Measurements from ENCODE around the gene PARD3.

The PARD3 gene

DNA sequence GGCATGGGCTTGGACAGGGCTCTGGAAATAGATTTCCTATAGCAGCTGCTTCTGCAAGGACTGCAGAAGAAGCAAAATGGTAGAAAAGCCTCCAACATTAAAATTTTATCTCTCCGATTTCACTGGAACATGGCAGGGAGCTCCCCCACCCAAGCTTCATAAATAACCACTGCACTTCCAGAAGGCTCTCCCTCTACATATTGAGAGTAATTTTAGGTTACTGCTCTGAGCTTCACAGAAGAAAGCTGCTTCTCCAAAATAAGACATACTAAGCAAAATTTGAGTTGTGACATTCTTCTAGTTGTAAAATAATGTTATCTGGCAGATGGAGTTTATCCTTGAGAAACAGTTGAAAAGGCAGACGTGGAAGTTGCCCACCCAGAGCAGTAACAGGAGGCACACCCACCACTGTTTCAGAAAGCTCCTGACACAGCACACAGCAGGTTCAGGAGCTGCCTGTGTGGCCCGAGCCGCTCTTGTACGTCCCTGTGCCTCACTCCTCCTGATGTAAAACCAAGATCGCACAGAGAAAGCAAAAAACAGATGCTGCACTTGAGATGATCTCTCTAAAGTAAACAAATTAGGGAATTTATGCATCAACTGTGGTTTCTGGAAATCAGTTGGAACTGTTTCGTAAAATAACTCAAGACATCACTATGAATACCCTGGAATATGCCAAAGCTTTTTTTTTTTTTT, 621.0 kb downstream of the PARD3 start:
- Histone ChIP-seq H3K4me3 (no peak overlapping the region), H3K36me3 (no peaks in the 10 kb centered on the region), H3K27ac (no peak overlapping the region), H3K4me1 (no peaks in the 10 kb centered on the region), H3K27me3 (no peaks in the 10 kb centered on the region), H3K9me3 (no peaks in the 10 kb centered on the region)
- TF ChIP-seq, protein P1, sequence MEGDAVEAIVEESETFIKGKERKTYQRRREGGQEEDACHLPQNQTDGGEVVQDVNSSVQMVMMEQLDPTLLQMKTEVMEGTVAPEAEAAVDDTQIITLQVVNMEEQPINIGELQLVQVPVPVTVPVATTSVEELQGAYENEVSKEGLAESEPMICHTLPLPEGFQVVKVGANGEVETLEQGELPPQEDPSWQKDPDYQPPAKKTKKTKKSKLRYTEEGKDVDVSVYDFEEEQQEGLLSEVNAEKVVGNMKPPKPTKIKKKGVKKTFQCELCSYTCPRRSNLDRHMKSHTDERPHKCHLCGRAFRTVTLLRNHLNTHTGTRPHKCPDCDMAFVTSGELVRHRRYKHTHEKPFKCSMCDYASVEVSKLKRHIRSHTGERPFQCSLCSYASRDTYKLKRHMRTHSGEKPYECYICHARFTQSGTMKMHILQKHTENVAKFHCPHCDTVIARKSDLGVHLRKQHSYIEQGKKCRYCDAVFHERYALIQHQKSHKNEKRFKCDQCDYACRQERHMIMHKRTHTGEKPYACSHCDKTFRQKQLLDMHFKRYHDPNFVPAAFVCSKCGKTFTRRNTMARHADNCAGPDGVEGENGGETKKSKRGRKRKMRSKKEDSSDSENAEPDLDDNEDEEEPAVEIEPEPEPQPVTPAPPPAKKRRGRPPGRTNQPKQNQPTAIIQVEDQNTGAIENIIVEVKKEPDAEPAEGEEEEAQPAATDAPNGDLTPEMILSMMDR (IDR thresholded peaks at IDR 0.05), result no peak
- intact Hi-C loops (cut with DNase I; ENCODE audit: low total_unique reads), result no loop called here
- no peak for DNase-seq

DNA sequence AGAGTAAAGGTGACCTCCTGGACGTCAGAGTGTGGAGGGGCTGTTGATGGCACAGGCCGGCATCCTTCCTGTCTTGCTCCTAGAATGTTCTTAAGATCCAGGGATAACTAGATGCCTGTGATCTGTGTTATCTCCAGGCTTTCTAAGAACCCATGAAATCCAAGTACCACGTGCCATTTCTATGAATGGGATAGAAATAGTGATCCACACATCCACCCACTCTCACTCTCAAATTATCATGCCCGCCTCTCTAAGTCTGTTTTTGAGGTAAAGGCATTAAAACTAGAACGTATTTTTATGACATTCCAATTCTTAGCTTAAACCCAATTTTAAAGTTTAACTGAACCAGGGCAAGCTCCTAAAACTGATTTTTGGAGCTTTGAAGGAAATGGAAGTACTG, 622.5 kb downstream of the PARD3 start:
- Histone ChIP-seq H3K9me3 (no peaks in the 10 kb centered on the region), H3K4me1 (no peaks in the 10 kb centered on the region), H3K27me3 (no peaks in the 10 kb centered on the region), H3K36me3 (no peaks in the 10 kb centered on the region), H3K4me3 (no peak overlapping the region), H3K27ac (no peak overlapping the region)
- intact Hi-C loops (cut with DNase I; ENCODE audit: low total_unique reads), result no loop called here
- DNase-seq, result no peak
- TF ChIP-seq, protein P1 (IDR thresholded peaks at IDR 0.05), result no peak

DNA sequence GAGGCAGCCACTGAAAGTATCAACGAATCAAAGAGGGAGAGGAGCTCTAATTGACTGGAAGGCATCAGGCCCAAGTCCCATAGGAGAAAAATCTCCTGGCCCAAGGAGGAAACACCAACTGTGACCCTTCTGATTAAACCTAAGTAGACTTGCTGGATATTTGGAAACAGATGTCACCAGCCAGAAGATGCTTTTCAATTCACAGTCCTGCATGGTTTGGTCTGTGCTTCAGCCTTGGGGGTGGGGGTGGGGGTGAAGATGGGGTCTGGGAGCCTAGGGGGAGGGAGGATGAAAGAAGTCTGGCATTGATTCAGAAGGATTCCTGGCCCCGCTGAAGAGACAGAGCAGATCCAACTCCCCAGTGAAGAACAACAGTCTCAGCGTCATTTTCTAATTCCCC, 623.7 kb downstream of the PARD3 start:
- no peak for DNase-seq
- TF ChIP-seq, protein P1 (IDR thresholded peaks at IDR 0.05), result no peak
- intact Hi-C loops (cut with DNase I; ENCODE audit: low total_unique reads), result no loop called here
- Histone ChIP-seq H3K9me3 (no peaks in the 10 kb centered on the region), H3K36me3 (no peaks in the 10 kb centered on the region), H3K4me1 (peaks cover 0 to 10% (median 2%) of the 10 kb centered on the region in 4 donors), H3K27ac (no peak overlapping the region), H3K27me3 (no peaks in the 10 kb centered on the region), H3K4me3 (no peak overlapping the region)

DNA sequence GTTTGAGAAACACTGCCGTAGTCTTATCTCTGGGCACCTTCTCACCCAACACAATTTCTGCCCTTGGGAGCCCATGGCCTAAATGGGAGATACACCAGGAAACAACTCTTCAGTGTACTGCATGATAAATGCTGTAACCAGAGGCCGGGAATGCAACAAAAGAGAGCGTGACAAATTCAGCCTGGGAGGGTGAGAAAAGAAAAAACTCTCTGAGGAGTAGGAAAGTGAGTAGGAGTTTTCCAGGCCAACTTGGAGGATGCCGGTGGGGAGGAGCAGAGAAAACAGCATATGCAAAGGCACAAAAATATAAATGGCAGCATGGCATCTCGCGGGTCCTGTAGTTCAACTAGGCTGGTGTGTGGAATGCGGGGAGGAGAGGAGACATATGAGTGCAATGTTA, 624.5 kb downstream of the PARD3 start:
- Histone ChIP-seq H3K9me3 (no peaks in the 10 kb centered on the region), H3K4me3 (no peak overlapping the region), H3K4me1 (peaks cover 0 to 14% (median 2%) of the 10 kb centered on the region in 4 donors), H3K27ac (no peak overlapping the region), H3K27me3 (no peaks in the 10 kb centered on the region), H3K36me3 (no peaks in the 10 kb centered on the region)
- DNase-seq, result no peak
- intact Hi-C loops (cut with DNase I; ENCODE audit: low total_unique reads), result no loop called here
- TF ChIP-seq, protein P1 (IDR thresholded peaks at IDR 0.05), result no peak

DNA sequence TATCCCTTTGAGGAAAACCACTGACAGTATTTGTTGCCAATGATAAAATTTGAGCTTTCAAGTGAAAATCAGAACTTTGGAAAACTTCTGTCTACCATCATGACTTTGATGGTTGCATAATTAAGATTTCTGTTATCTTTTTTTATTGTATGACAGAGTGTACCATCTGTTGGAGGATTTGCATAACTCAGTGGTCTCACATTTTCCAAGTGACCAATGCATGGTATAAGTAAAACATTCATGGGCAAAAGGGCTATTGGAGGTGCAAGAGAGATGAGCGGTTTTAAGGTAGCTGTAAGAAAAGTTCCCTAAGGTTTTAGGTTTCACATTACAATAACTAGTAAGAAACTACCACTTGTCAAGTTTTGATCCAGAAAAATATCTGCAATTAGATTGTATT, 625.3 kb downstream of the PARD3 start:
- TF ChIP-seq, protein P1 (IDR thresholded peaks at IDR 0.05), result no peak
- no peak for DNase-seq
- peaks cover 0 to 21% (median 3%) of the 10 kb centered on the region in 4 donors for H3K4me1 ChIP-seq

More for the DNA sequence above, 625.3 kb downstream of the PARD3 start:
- no peak overlapping the region for H3K27ac ChIP-seq
- H3K4me3 ChIP-seq, result no peak overlapping the region
- H3K27me3 ChIP-seq, result no peaks in the 10 kb centered on the region
- intact Hi-C loops (cut with DNase I; ENCODE audit: low total_unique reads), result no loop called here
- no peaks in the 10 kb centered on the region for H3K36me3 ChIP-seq
- H3K9me3 ChIP-seq, result no peaks in the 10 kb centered on the region
